ENCODE results near the gene DOLK. TPM values are rescaled to one million over a fixed set of nuclear protein-coding genes. Genes with fewer than 3 reads are reported as not detected.

The DOLK gene
- total RNA-seq (10 to 100 TPM; 17.8 to 22.8 TPM), polyA plus RNA-seq (ENCODE audit: insufficient read length in 2 of 2) (10 to 100 TPM; 20.1 to 22.0 TPM)
- long read RNA-seq, donor 1, transcript DOLK-201 (1 exons, 2,090 nt), result major isoform, 38 of 38 reads
- long read RNA-seq, donor 1, partial matches to known transcripts, result 0 of 38 reads
- long read RNA-seq, donor 1, other reads (novel, unspliced or antisense), result 0 of 38 reads
- long read RNA-seq, donor 2, transcript DOLK-201 (1 exons, 2,090 nt), result major isoform, 12 of 12 reads
- long read RNA-seq, donor 2, partial matches to known transcripts, result 0 of 12 reads
- long read RNA-seq, donor 2, other reads (novel, unspliced or antisense), result 0 of 12 reads
- long read RNA-seq, donor 3, transcript DOLK-201 (1 exons, 2,090 nt), result major isoform, 17 of 17 reads
- long read RNA-seq, donor 3, partial matches to known transcripts, result 0 of 17 reads
- long read RNA-seq, donor 3, other reads (novel, unspliced or antisense), result 0 of 17 reads
- long read RNA-seq, donor 4, transcript DOLK-201 (1 exons, 2,090 nt), result major isoform, 22 of 22 reads
- long read RNA-seq, donor 4, partial matches to known transcripts, result 0 of 22 reads
- long read RNA-seq, donor 4, other reads (novel, unspliced or antisense), result 0 of 22 reads

- peaks cover 29% of the 10 kb centered on the region for H3K4me1 ChIP-seq (ENCODE audit: control insufficient read depth, insufficient read depth, low read length)
- peak; percentile 87 to 98 (median 94) for DNase-seq (ENCODE audit: low read depth in 4 of 6, low spot score in 6 of 6)
- H3K36me3 ChIP-seq (ENCODE audit: control insufficient read depth, insufficient read depth, low read length), result peaks cover 50% of the 10 kb centered on the region
- H3K27ac ChIP-seq (ENCODE audit: low read depth, low read length), result peak within 1 kb of the TSS; percentile 90
- H3K27me3 ChIP-seq (ENCODE audit: control insufficient read depth, insufficient read depth, low read length), result no peaks in the 10 kb centered on the region
- peak within 1 kb of the TSS; percentile 89 for H3K4me3 ChIP-seq (ENCODE audit: low read depth, low read length)
- H3K9me3 ChIP-seq (ENCODE audit: control insufficient read depth, insufficient read depth, low read length), result no peaks in the 10 kb centered on the region
- WGBS (ENCODE audit: insufficient coverage), result 0% methylated on average over 84 of the region's 86 CpGs
Measured at GRCh38 chr9:128947527-128948301, at the start of gene DOLK, which contains the start of gene NUP188. DOLK (minus strand) TSS chr9:128947603; CDS start chr9:128947303, 300 bp downstream. NUP188 (plus strand) TSS chr9:128947699; CDS start chr9:128947720, 21 bp downstream.

- 88% methylated on average over 4 of the region's 5 CpGs for WGBS (ENCODE audit: insufficient coverage)
- Histone ChIP-seq H3K36me3 (ENCODE audit: control insufficient read depth, insufficient read depth, low read length) (peaks cover 85% of the 10 kb centered on the region), H3K9me3 (ENCODE audit: control insufficient read depth, insufficient read depth, low read length) (no peaks in the 10 kb centered on the region), H3K27ac (ENCODE audit: low read depth, low read length) (no peak overlapping the region), H3K27me3 (ENCODE audit: control insufficient read depth, insufficient read depth, low read length) (no peaks in the 10 kb centered on the region), H3K4me1 (ENCODE audit: control insufficient read depth, insufficient read depth, low read length) (no peaks in the 10 kb centered on the region), H3K4me3 (ENCODE audit: low read depth, low read length) (no peak overlapping the region)
- DNase-seq (ENCODE audit: low read depth in 4 of 6, low spot score in 6 of 6), result no peak
Measured at GRCh38 chr9:128995791-128996190, 48.4 kb upstream of the DOLK start.

GRCh38 chr9:128992995-128993394 lies 45.6 kb upstream of the DOLK start:
- Histone ChIP-seq H3K9me3 (ENCODE audit: control insufficient read depth, insufficient read depth, low read length) (no peaks in the 10 kb centered on the region), H3K4me3 (ENCODE audit: low read depth, low read length) (no peak overlapping the region), H3K4me1 (ENCODE audit: control insufficient read depth, insufficient read depth, low read length) (no peaks in the 10 kb centered on the region), H3K27ac (ENCODE audit: low read depth, low read length) (no peak overlapping the region), H3K36me3 (ENCODE audit: control insufficient read depth, insufficient read depth, low read length) (peaks cover 79% of the 10 kb centered on the region), H3K27me3 (ENCODE audit: control insufficient read depth, insufficient read depth, low read length) (no peaks in the 10 kb centered on the region)
- DNase-seq (ENCODE audit: low read depth in 4 of 6, low spot score in 6 of 6), result peak in 3 of 6 donors; percentile 5 to 33 (median 17)
- whole genome bisulfite sequencing (ENCODE audit: insufficient coverage), result 75% methylated on average over 7 of the region's 7 CpGs

GRCh38 chr9:128987805-128988204 lies 40.4 kb upstream of the DOLK start:
- 100% methylated on average over 3 of the region's 5 CpGs for WGBS (ENCODE audit: insufficient coverage)
- peaks cover 75% of the 10 kb centered on the region for H3K36me3 ChIP-seq (ENCODE audit: control insufficient read depth, insufficient read depth, low read length)
- H3K27ac ChIP-seq (ENCODE audit: low read depth, low read length), result no peak overlapping the region
- H3K4me1 ChIP-seq (ENCODE audit: control insufficient read depth, insufficient read depth, low read length), result no peaks in the 10 kb centered on the region
- H3K4me3 ChIP-seq (ENCODE audit: low read depth, low read length), result no peak overlapping the region
- no peaks in the 10 kb centered on the region for H3K9me3 ChIP-seq (ENCODE audit: control insufficient read depth, insufficient read depth, low read length)
- H3K27me3 ChIP-seq (ENCODE audit: control insufficient read depth, insufficient read depth, low read length), result no peaks in the 10 kb centered on the region
- DNase-seq (ENCODE audit: low read depth in 4 of 6, low spot score in 6 of 6), result no peak

GRCh38 chr9:128986671-128987070 lies 39.3 kb upstream of the DOLK start:
- no peak overlapping the region for H3K27ac ChIP-seq (ENCODE audit: low read depth, low read length)
- 95% methylated on average over 4 of the region's 5 CpGs for WGBS (ENCODE audit: insufficient coverage)
- no peaks in the 10 kb centered on the region for H3K9me3 ChIP-seq (ENCODE audit: control insufficient read depth, insufficient read depth, low read length)
- H3K36me3 ChIP-seq (ENCODE audit: control insufficient read depth, insufficient read depth, low read length), result peaks cover 77% of the 10 kb centered on the region
- no peaks in the 10 kb centered on the region for H3K27me3 ChIP-seq (ENCODE audit: control insufficient read depth, insufficient read depth, low read length)
- H3K4me3 ChIP-seq (ENCODE audit: low read depth, low read length), result no peak overlapping the region
- H3K4me1 ChIP-seq (ENCODE audit: control insufficient read depth, insufficient read depth, low read length), result no peaks in the 10 kb centered on the region
- no peak for DNase-seq (ENCODE audit: low read depth in 4 of 6, low spot score in 6 of 6)

GRCh38 chr9:128983536-128983935 lies 36.1 kb upstream of the DOLK start:
- H3K4me1 ChIP-seq (ENCODE audit: control insufficient read depth, insufficient read depth, low read length), result no peaks in the 10 kb centered on the region
- no peak overlapping the region for H3K4me3 ChIP-seq (ENCODE audit: low read depth, low read length)
- H3K9me3 ChIP-seq (ENCODE audit: control insufficient read depth, insufficient read depth, low read length), result no peaks in the 10 kb centered on the region
- H3K27ac ChIP-seq (ENCODE audit: low read depth, low read length), result no peak overlapping the region
- peaks cover 66% of the 10 kb centered on the region for H3K36me3 ChIP-seq (ENCODE audit: control insufficient read depth, insufficient read depth, low read length)
- no peak for DNase-seq (ENCODE audit: low read depth in 4 of 6, low spot score in 6 of 6)
- WGBS (ENCODE audit: insufficient coverage), result 100% methylated on average over 4 of the region's 8 CpGs
- H3K27me3 ChIP-seq (ENCODE audit: control insufficient read depth, insufficient read depth, low read length), result no peaks in the 10 kb centered on the region

- no peak overlapping the region for H3K27ac ChIP-seq (ENCODE audit: low read depth, low read length)
- H3K4me1 ChIP-seq (ENCODE audit: control insufficient read depth, insufficient read depth, low read length), result no peaks in the 10 kb centered on the region
- H3K27me3 ChIP-seq (ENCODE audit: control insufficient read depth, insufficient read depth, low read length), result no peaks in the 10 kb centered on the region
- H3K4me3 ChIP-seq (ENCODE audit: low read depth, low read length), result no peak overlapping the region
- DNase-seq (ENCODE audit: low read depth in 4 of 6, low spot score in 6 of 6), result no peak
- no peaks in the 10 kb centered on the region for H3K9me3 ChIP-seq (ENCODE audit: control insufficient read depth, insufficient read depth, low read length)
- peaks cover 72% of the 10 kb centered on the region for H3K36me3 ChIP-seq (ENCODE audit: control insufficient read depth, insufficient read depth, low read length)
- WGBS (ENCODE audit: insufficient coverage), result no CpG with 5 or more reads among the region's 3 CpGs
Measured at GRCh38 chr9:128979111-128979510, 31.7 kb upstream of the DOLK start.

- peaks cover 62% of the 10 kb centered on the region for H3K36me3 ChIP-seq (ENCODE audit: control insufficient read depth, insufficient read depth, low read length)
- no peaks in the 10 kb centered on the region for H3K9me3 ChIP-seq (ENCODE audit: control insufficient read depth, insufficient read depth, low read length)
- H3K4me1 ChIP-seq (ENCODE audit: control insufficient read depth, insufficient read depth, low read length), result no peaks in the 10 kb centered on the region
- DNase-seq (ENCODE audit: low read depth in 4 of 6, low spot score in 6 of 6), result no peak
- 100% methylated on average over 1 of the region's 4 CpGs for WGBS (ENCODE audit: insufficient coverage)
- no peak overlapping the region for H3K27ac ChIP-seq (ENCODE audit: low read depth, low read length)
- no peak overlapping the region for H3K4me3 ChIP-seq (ENCODE audit: low read depth, low read length)
- H3K27me3 ChIP-seq (ENCODE audit: control insufficient read depth, insufficient read depth, low read length), result no peaks in the 10 kb centered on the region
Measured at GRCh38 chr9:128972956-128973355, 25.6 kb upstream of the DOLK start.

- Histone ChIP-seq H3K9me3 (ENCODE audit: control insufficient read depth, insufficient read depth, low read length) (no peaks in the 10 kb centered on the region), H3K4me1 (ENCODE audit: control insufficient read depth, insufficient read depth, low read length) (no peaks in the 10 kb centered on the region), H3K36me3 (ENCODE audit: control insufficient read depth, insufficient read depth, low read length) (peaks cover 60% of the 10 kb centered on the region), H3K27ac (ENCODE audit: low read depth, low read length) (no peak overlapping the region), H3K27me3 (ENCODE audit: control insufficient read depth, insufficient read depth, low read length) (no peaks in the 10 kb centered on the region), H3K4me3 (ENCODE audit: low read depth, low read length) (no peak overlapping the region)
- 91% methylated on average over 5 of the region's 5 CpGs for WGBS (ENCODE audit: insufficient coverage)
- DNase-seq (ENCODE audit: low read depth in 4 of 6, low spot score in 6 of 6), result no peak
Measured at GRCh38 chr9:128969491-128969890, 22.1 kb upstream of the DOLK start.

All from spinal cord (tissue), 10 donors.